GM12878 (cell line): ENCODE results near the gene ANO5. TPM values are rescaled to one million over a fixed set of nuclear protein-coding genes. Genes with fewer than 3 reads are reported as not detected.

Experiments used
- ATAC-seq: fragments of 200-7000 bp; cut with Tn5 transposase; 3 replicates; pipeline ENCODE4 v1.9.1; 2020; ENCODE audit warnings: mild to moderate bottlenecking, moderate library complexity
- BruUV-seq: library from RNA; stranded (reverse); fragments of 400-500 nt; replicated peaks from 2 replicates; lab custom pipeline; 2021; lab: Mats Ljungman, UMichigan
- CTCF ChIA-PET: fragments of 300-600 bp; sonication (Branson Sonifier 250); formaldehyde crosslinking; extraction: SDS; loops from one replicate; lab custom pipeline; 2021; ENCODE audit warnings: inconsistent platforms; lab: Yijun Ruan, JAX
- POLR2A ChIA-PET: fragments of 350-600 bp; formaldehyde crosslinking; extraction: SDS; loops from one replicate; lab custom pipeline; 2021; ENCODE audit warnings: inconsistent platforms; lab: Charles Lee
- RAD21 ChIA-PET: fragments of 300-600 bp; sonication (Branson Sonifier 250); formaldehyde crosslinking; loops from one replicate; lab custom pipeline; 2023; ENCODE audit warnings: antibody characterized with exemption; ENCODE audit not compliant: unreplicated experiment; lab: Charles Lee
- SMC1A ChIA-PET: fragments of 300-600 bp; sonication (Branson Sonifier 250); formaldehyde crosslinking; loops from one replicate; lab custom pipeline; 2023; ENCODE audit not compliant: unreplicated experiment, uncharacterized antibody; lab: Charles Lee
- DNase-seq: peaks from one replicate; pipeline ENCODE4 v3.0.0-alpha.2; 2011; ENCODE audit warnings: low read depth, low spot score
- FAIRE-seq: peaks from 3 replicates; lab custom pipeline; 2011; peaks lifted over from hg19 to GRCh38; lab: Jason Lieb, UNC
- H2AFZ ChIP-seq: 2 replicates; pipeline ENCODE4 v1.6.0; 2011; ENCODE audit warnings: low read depth, low read length, control low read depth; ENCODE audit not compliant: control insufficient read depth
- H3K27ac ChIP-seq: 2 replicates; pipeline ENCODE4 v1.5.1; 2011; ENCODE audit warnings: control low read depth; ENCODE audit not compliant: control insufficient read depth, insufficient read depth
- H3K27me3 ChIP-seq, 2 experiments: replicated peaks in 1 of 2; 2 replicates each; pipeline versions ENCODE4 v1.6.0 to v1.6.1; 2011; ENCODE audit warnings: low read length in 1 of 2; ENCODE audit not compliant: control insufficient read depth in 2 of 2, insufficient read depth in 2 of 2
- H3K36me3 ChIP-seq, 2 experiments: 2 replicates each; pipeline ENCODE4 v1.5.1; 2011; ENCODE audit warnings: low read length in 1 of 2; ENCODE audit not compliant: control insufficient read depth in 2 of 2, insufficient read depth in 2 of 2
- H3K4me1 ChIP-seq: 2 replicates; pipeline ENCODE4 v1.6.1; 2011; ENCODE audit warnings: mild to moderate bottlenecking, low read length, moderate library complexity, mixed read lengths; ENCODE audit not compliant: control insufficient read depth, insufficient read depth
- H3K4me2 ChIP-seq: 2 replicates; pipeline ENCODE4 v1.6.0; 2011; ENCODE audit warnings: control low read depth; ENCODE audit not compliant: control insufficient read depth, insufficient read depth
- H3K4me3 ChIP-seq: fragments of 200-600 bp; sonication (generic); 2 replicates; pipeline ENCODE4 v1.5.1; 2016
- H3K79me2 ChIP-seq: 2 replicates; pipeline ENCODE4 v1.6.0; 2011; ENCODE audit warnings: low read length; ENCODE audit not compliant: control insufficient read depth, insufficient read depth
- H3K9ac ChIP-seq: 2 replicates; pipeline ENCODE4 v1.8.0; 2011; ENCODE audit warnings: low read length, control low read depth, mixed read lengths; ENCODE audit not compliant: control insufficient read depth, insufficient read depth
- H3K9me3 ChIP-seq: replicated peaks from 3 replicates; pipeline ENCODE4 v1.5.1; 2011; ENCODE audit warnings: mild to moderate bottlenecking, low read length; ENCODE audit not compliant: control insufficient read depth, insufficient read depth
- H4K20me1 ChIP-seq: 2 replicates; pipeline ENCODE4 v1.6.0; 2011; ENCODE audit not compliant: control insufficient read depth, insufficient read depth
- CUX1 ChIP-seq: IDR thresholded peaks from 2 replicates; pipeline ENCODE4 v1.6.1; 2012; ENCODE audit warnings: improper control_type of control experiment, low read depth, low read length; ENCODE audit not compliant: insufficient replicate concordance
- FOXM1 ChIP-seq: IDR thresholded peaks from 2 replicates; pipeline ENCODE4 v1.6.1; 2012; ENCODE audit warnings: low read depth, mild to moderate bottlenecking, inconsistent platforms, low read length, moderate library complexity
- RUNX3 ChIP-seq: IDR thresholded peaks from 2 replicates; pipeline ENCODE4 v1.6.1; 2012; ENCODE audit warnings: low read length, inconsistent platforms
- SPI1 ChIP-seq: IDR thresholded peaks from 2 replicates; pipeline ENCODE4 v1.6.1; 2011; ENCODE audit warnings: low read depth, mild to moderate bottlenecking, low read length, moderate library complexity, borderline replicate concordance; ENCODE audit not compliant: insufficient read depth
- TARDBP ChIP-seq: IDR thresholded peaks from 2 replicates; pipeline ENCODE4 v1.6.1; 2016; ENCODE audit warnings: borderline replicate concordance
- ZBTB11 ChIP-seq: fragments of 450-650 bp; formaldehyde crosslinking; IDR thresholded peaks from 2 replicates; pipeline ENCODE4 v1.5.0; 2022; ENCODE audit warnings: mild to moderate bottlenecking, missing genetic modification characterization
- WGBS: methylation state at CpG from one replicate; pipeline ENCODE4 v1.1.6; 2016; ENCODE audit warnings: low lambda C conversion rate; ENCODE audit not compliant: insufficient replicate concordance, insufficient coverage; ENCODE audit errors: missing lambda C conversion rate; 5-methylcytosine and 5-hydroxymethylcytosine counted together
- in situ Hi-C: fragments of 300-500 bp; cut with MboI; formaldehyde crosslinking; loops from 9 replicates; pipeline ENCODE4 v1.14.3; 2018; ENCODE audit warnings: mixed read lengths
- intact Hi-C: fragments of 100-400 bp; cut with micrococcal nuclease; formaldehyde crosslinking; loops from one replicate; pipeline ENCODE4 v1.14.2; 2022; ENCODE audit not compliant: unreplicated experiment
- polyA plus RNA-seq, 11 experiments: library from polyadenylated mRNA; depleted of rRNA in 4 of 11; unstranded in 6 of 11; stranded (reverse) in 5 of 11; fragments of >200 nt; fragmentation: Nextera tagmentation in 4 of 11; fragmentation: Illumina TruSeq in 1 of 11; extraction: Ambion mirVana in 4 of 11; extraction: Trizol in 1 of 11; gene quantifications; 1 replicate in 1 of 11; 2 replicates in 10 of 11; pipeline versions ENCODE4 v1.2.1 to v1.2.3, GENCODE V29; 2011 to 2016; ENCODE audit warnings: inconsistent platforms in 2 of 11, missing spikeins in 2 of 11, low read depth in 1 of 11
- total RNA-seq, 4 experiments: library from RNA; depleted of rRNA in 3 of 4; stranded (reverse); fragments of >200 nt in 3 of 4; fragmentation: Illumina TruSeq in 1 of 4; extraction: Trizol in 1 of 4; gene quantifications; 2 replicates each; pipeline versions ENCODE4 v1.2.1 to v1.2.3, GENCODE V29; 2013 to 2021

Gene ANO5
- total and polyA plus RNA-seq, 10 of the 15 experiments (the other 5 are each of a cell fraction or from before 2014, with no cell fraction given), result 1.6 to 10.2 (median 4.1) TPM

- no peak overlapping the region for H2AFZ ChIP-seq
- SMC1A ChIA-PET, result interaction anchor here (1.1 to 1.8 kb wide), 6 partner anchors 9 to 111 kb away, joined by 3 to 7 read pairs (median 3); no protein-coding TSS in a partner anchor
- no peak overlapping the region for H3K27ac ChIP-seq
- peak overlapping the region; percentile 60; the same call in 1 of the 2 replicates for H3K4me3 ChIP-seq
- CTCF ChIA-PET, result interaction anchor here (0.7 to 2.4 kb wide), 5 partner anchors 12 to 593 kb away, joined by 3 to 11 read pairs (median 3); no protein-coding TSS in a partner anchor
- no peaks in the 10 kb centered on the region; the same call in none of the 2 replicates for H3K79me2 ChIP-seq
- FAIRE-seq, result no peak
- no peak for ATAC-seq
- H3K27me3 ChIP-seq, result no peaks in the 10 kb centered on the region
- no peaks in the 10 kb centered on the region for H3K4me1 ChIP-seq
- TF ChIP-seq RUNX3, result peak; percentile 7; the same call in 1 of the 2 replicates
- peak; percentile 16 for TF ChIP-seq CUX1
- no peak for TF ChIP-seq FOXM1
- no peak for TF ChIP-seq ZBTB11
- TF ChIP-seq SPI1, result no peak
- TF ChIP-seq TARDBP, result no peak
- TF ChIP-seq, all 136 proteins: peak for 2
- POLR2A ChIA-PET, result interaction anchor here (0.5 to 1.1 kb wide), 2 partner anchors 12 to 18 kb away, joined by 4 read pairs; no protein-coding TSS in a partner anchor
- in situ Hi-C loops, result no loop called here
- RAD21 ChIA-PET, result interaction anchor here (0.6 to 1.5 kb wide), 3 partner anchors 8 to 16 kb away, joined by 3 to 7 read pairs (median 4); no protein-coding TSS in a partner anchor
- peak overlapping the region; percentile 86 for H3K4me2 ChIP-seq
- no peaks in the 10 kb centered on the region for H3K36me3 ChIP-seq
- H3K9me3 ChIP-seq, result no peaks in the 10 kb centered on the region
- BruUV-seq, result TSS peak; percentile 34
- H4K20me1 ChIP-seq, result no peaks in the 10 kb centered on the region
- intact Hi-C loops, result loop anchor here (10.0 kb wide), 1 partner anchor 590 kb away; no protein-coding TSS in a partner anchor
- DNase-seq, result no peak
- no peak overlapping the region for H3K9ac ChIP-seq
- 7% methylated on average over 5 of the region's 5 CpGs for WGBS
Observed at GRCh38 chr11:22194306-22194705, 1.4 kb downstream of the ANO5 start.
